ENCODE data around the gene CROCC2. TPM values are rescaled to one million over a fixed set of nuclear protein-coding genes. Genes with fewer than 3 reads are reported as not detected.

Gene CROCC2
- total RNA-seq, 4 donors from 2014 or later, result 0.79 to 2.6 (median 1.8) TPM; not detected in 1

DNA sequence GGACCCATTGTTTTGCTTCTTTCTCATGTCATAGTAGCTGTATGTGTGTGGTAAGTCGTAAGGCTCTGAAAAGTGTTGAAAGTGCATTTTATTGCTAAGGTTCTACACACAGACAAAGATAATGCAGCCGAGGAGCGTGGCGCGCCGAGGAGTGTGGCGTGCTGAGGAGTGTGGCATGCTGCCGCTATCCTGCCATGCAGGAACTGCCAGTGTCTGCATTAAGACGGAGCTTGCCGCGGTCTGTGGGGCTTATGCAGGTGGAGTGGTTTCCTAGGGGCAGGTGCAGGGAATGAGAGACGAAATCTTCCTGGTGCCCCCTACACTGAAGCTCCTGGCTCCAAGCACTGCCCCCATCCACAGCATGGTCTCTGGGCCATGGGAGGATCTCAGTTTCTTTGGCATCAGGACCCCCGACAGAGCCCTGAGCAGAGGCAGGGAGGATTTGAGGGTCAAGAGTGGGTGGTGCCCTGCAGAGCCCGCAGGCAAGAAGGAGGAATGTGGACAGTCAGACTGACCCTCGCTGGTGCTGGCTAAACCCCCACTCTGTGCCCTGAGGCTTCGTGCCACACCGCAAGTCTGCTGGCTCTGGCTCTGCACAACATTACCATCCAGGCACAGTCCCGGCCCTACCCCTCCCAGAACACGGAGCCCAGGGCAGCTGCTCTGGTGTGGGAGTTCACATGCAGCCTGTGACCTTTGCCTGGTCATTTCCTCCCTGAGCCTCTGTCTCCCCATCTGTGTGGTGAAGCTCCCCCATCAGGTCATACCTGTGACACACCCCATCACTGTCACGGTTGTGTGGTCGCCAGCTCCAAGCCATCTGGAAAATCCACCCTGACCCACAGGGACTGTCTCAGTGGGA lies 95.5 kb downstream of the CROCC2 start:
- H3K4me3 ChIP-seq, result no peak overlapping the region
- H3K27me3 ChIP-seq, result no peaks in the 10 kb centered on the region
- no peak for DNase-seq
- peaks cover 0 to 17% of the 10 kb centered on the region in 2 donors for H3K9me3 ChIP-seq
- TF ChIP-seq POLR2A (IDR thresholded peaks at IDR 0.05), result no peak
- TF ChIP-seq, protein P1, sequence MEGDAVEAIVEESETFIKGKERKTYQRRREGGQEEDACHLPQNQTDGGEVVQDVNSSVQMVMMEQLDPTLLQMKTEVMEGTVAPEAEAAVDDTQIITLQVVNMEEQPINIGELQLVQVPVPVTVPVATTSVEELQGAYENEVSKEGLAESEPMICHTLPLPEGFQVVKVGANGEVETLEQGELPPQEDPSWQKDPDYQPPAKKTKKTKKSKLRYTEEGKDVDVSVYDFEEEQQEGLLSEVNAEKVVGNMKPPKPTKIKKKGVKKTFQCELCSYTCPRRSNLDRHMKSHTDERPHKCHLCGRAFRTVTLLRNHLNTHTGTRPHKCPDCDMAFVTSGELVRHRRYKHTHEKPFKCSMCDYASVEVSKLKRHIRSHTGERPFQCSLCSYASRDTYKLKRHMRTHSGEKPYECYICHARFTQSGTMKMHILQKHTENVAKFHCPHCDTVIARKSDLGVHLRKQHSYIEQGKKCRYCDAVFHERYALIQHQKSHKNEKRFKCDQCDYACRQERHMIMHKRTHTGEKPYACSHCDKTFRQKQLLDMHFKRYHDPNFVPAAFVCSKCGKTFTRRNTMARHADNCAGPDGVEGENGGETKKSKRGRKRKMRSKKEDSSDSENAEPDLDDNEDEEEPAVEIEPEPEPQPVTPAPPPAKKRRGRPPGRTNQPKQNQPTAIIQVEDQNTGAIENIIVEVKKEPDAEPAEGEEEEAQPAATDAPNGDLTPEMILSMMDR (IDR thresholded peaks at IDR 0.05), result no peak
- H3K27ac ChIP-seq, result no peak overlapping the region
- no peaks in the 10 kb centered on the region for H3K36me3 ChIP-seq
- intact Hi-C loops (cut with DNase I; ENCODE audit: low total_unique reads), result no loop called here
- H3K4me1 ChIP-seq, result peaks cover 5 to 10% of the 10 kb centered on the region in 2 donors

DNA sequence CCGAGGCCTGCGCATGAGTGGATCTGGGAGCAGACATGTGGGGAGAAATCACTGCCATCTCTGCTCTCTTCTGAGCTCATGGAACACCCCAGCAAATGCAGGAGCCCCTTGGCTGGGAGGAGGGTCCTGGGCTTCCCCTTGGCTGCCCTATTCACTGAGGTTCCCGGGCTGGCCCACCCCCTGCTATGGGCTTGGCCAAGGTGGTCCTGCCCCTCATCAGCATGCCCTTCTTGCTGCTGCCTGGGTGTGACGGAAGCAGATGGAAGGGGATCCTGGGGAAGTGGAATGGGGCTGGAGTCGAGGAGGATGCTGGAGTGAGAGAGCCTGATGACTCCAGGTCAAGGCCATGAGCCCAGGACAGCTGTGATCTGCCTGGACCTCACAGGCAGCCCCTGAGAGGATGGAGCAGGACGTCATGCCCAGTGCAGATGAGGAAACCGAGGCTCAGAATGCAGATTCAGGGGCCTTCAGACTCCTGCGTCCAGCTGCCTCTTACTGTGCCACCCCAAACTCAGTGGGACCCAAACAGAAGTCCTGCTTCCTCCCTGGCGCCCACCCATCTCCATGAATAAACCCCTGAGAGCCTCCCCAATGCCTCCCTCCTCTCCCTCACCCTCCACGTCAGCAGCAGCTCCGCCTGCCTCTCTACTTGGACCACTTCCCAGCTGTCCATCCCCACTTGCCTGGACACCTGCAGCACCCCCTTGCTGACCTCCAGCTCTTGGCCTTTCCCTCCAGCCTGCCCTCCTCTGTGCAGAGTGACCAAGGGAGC lies 96.3 kb downstream of the CROCC2 start:
- no peak for TF ChIP-seq POLR2A (IDR thresholded peaks at IDR 0.05)
- TF ChIP-seq, protein P1 (IDR thresholded peaks at IDR 0.05), result no peak
- H3K9me3 ChIP-seq, result peaks cover 0 to 17% of the 10 kb centered on the region in 2 donors
- H3K27me3 ChIP-seq, result no peaks in the 10 kb centered on the region
- intact Hi-C loops (cut with DNase I; ENCODE audit: low total_unique reads), result no loop called here
- no peaks in the 10 kb centered on the region for H3K36me3 ChIP-seq
- no peak for DNase-seq
- peaks cover 0 to 4% of the 10 kb centered on the region in 2 donors for H3K4me1 ChIP-seq
- H3K4me3 ChIP-seq, result no peak overlapping the region
- H3K27ac ChIP-seq, result no peak overlapping the region

DNA sequence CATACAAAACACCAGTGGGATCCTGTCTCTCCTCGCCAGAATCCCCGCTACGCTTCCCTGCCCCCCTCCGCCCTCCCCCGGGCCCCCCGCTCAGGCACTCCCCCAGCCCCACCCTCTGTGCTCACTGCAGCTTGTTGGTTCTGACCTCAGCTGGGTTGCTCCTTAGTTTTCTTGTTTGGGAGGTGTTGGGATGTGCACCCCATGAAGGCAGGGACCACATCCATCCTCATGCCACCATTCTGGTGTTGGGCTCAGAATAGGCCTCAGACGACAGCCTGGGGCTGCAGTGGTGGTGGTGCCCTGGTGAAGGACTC lies 96.9 kb downstream of the CROCC2 start:
- no peaks in the 10 kb centered on the region for H3K27me3 ChIP-seq
- intact Hi-C loops (cut with DNase I; ENCODE audit: low total_unique reads), result no loop called here
- no peaks in the 10 kb centered on the region for H3K4me1 ChIP-seq
- H3K9me3 ChIP-seq, result peaks cover 0 to 17% of the 10 kb centered on the region in 2 donors
- no peak for DNase-seq
- TF ChIP-seq, protein P1 (IDR thresholded peaks at IDR 0.05), result no peak
- TF ChIP-seq POLR2A (IDR thresholded peaks at IDR 0.05), result no peak
- no peak overlapping the region for H3K4me3 ChIP-seq
- H3K27ac ChIP-seq, result no peak overlapping the region
- no peaks in the 10 kb centered on the region for H3K36me3 ChIP-seq

DNA sequence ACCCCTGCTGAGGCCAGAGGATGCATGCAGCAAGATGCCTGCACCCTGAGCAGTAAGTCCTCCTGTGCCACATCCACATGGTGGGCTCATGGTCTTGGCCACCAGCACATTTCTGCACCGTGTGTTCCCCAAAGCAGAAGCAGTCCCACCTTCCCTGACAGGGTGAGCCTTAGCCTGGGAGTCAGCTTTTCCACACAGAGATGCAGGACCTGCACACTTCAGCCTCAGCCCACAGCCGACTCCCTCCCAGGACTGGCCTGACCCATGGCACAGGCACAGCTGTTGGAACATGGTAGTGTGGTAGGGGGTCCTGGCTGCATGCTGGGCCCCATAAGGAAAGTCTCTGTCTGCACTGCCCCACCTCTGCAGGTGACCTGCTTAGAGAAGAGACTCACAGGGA lies 97.2 kb downstream of the CROCC2 start:
- no peak overlapping the region for H3K27ac ChIP-seq
- no peak for DNase-seq
- H3K4me1 ChIP-seq, result no peaks in the 10 kb centered on the region
- no peaks in the 10 kb centered on the region for H3K36me3 ChIP-seq
- no peaks in the 10 kb centered on the region for H3K27me3 ChIP-seq
- no peak overlapping the region for H3K4me3 ChIP-seq
- intact Hi-C loops (cut with DNase I; ENCODE audit: low total_unique reads), result no loop called here
- TF ChIP-seq, protein P1 (IDR thresholded peaks at IDR 0.05), result no peak
- TF ChIP-seq POLR2A (IDR thresholded peaks at IDR 0.05), result no peak
- peaks cover 0 to 17% of the 10 kb centered on the region in 2 donors for H3K9me3 ChIP-seq
